HL-60/S4 treated with retinoic acid at 250 ng/mL for 4 days and 3 days (cell line): ENCODE data around the gene VPS13D.
"Not testable (repeated sequence)": the region's sequence is repeated elsewhere in the genome, so short reads cannot be mapped to it uniquely, and the experiment has no call there.

ENCODE experiments used
- in situ Hi-C: fragments of 300-500 bp; cut with MboI; formaldehyde crosslinking; loops from 2 replicates; pipeline ENCODE4 v1.7.0; 2022; ENCODE audit warnings: low sequenced_read_pairs

The VPS13D gene

DNA sequence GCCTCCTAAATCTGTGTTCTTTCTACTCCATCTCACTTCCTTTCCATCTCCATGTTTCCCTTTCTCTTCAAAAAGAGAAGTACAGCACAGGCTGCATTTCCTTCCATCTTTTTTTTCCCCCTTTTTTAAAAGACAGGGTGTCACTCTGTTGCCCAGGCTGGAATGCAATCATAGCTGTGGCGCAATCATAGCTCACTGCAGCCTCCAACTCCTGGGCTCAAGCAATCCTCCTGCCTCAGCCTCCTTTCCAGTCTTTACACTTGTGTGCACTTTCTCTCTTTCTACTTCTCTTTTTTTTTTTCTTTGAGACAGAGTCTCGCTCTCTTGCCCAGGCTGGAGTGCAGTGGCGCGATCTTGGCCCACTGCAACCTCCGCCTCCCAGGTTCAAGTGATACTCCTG lies 95.1 kb downstream of the VPS13D start:
- in situ Hi-C loops: not testable (repeated sequence)

DNA sequence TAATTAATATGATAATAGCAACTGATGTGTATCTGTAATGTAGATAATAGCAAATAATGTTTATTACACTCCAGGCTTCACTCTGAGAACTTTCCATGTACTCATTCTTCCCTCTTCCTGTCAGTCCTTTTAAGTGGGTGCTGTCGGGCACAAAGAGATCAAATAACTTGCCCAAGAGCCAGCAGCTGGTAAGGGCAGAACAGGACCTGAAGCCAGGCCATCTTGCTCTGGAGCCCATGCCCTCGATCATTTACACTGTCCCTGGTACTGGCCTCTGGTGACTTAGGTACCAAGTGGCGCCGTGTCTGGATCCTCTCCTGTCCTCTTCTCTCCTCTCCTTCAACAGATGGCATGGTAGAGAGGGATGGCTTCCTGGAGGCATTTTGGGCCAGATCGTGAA lies 97.2 kb downstream of the VPS13D start:
- in situ Hi-C loops: no loop called here

DNA sequence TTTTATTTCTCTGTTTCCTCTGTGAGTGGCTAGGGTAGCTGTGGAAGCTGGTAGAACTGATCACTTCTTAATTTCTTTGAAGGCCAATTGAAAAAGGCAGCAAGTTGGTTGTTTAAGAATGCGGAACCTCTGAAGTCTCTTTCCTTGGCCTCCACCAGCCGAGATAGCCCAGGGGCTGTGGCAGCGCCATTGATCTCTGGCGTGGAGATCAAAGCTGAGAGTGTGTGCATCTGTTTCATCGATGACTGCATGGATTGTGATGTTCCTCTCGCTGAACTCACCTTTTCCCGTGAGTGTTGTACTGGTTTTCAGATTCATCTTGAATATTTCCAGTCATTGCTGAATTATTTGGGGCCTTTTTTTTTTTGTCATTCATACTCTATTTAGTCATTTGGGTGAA lies 97.7 kb downstream of the VPS13D start:
- in situ Hi-C loops: no loop called here

DNA sequence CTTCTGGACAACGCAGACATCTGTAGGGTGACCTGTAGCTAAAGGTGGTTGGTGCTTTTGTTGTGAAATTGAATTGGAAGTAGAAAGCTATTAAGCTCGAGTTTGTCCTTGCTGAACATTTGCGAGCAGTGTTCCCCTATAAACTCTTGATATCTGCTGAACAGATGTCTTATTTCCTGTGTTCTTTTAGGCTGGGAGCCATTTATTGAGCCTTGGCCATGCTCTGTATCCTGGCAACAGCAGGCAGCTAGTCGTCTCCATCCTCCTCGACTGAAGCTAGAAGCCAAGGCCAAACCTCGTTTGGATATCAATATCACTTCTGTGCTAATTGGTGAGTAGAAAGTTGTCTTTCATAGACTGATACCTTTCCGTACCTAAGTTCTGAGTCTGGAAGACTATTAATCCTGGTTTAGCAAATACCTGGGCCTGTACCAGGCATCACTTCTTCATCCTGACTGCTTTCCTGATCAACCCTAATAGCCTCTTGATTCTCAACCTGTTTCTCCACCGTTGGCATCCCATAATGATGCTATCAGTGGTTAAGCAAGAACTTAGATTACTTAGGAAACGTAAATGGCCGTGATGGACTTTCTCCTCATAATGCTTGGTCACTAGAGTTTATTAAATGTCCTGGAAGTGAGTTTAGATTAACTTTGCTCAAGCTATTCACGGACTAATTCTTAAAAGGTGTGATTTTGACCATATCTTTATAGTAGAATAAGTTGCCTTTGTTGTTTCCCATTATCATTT lies 103.4 kb downstream of the VPS13D start:
- in situ Hi-C loops: no loop called here

DNA sequence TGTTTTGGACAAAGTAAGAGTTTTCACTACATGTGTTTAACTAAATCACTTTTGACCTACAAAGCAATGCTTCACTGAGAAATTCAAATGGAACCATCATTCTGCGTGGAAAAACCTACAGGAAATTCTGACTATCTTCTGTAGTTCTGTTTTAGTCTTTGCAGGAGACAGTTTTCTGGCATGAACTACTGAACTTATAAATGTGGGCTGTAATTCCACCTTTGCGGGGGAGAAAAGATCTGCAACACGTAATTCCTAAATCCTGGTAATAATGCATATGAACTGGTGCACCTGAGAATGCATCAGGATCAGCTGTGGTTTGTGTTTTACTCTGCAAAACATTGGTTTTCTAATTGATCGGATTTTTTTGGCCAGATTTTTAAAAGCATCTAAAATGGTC lies 106.0 kb downstream of the VPS13D start:
- in situ Hi-C loops: no loop called here

DNA sequence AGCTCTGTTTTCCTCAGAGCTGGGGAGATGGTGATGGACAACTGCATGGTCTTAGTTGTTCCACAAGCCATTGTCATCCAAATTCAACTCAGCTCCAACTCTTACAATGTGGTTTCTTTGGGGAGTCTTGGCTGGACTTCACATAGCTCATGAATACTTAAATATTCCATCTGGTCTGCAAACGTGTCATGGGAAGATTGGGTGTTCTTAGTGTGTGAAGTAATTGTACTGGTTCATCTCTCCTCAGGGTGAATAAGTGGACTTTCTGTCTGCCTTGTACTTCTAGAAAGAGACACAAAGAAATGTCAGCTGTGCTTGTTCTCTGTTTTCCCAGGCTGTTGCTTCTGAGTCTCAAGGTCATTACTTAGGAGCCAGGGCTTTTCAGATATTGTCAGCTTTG lies 106.6 kb downstream of the VPS13D start:
- in situ Hi-C loops: no loop called here

DNA sequence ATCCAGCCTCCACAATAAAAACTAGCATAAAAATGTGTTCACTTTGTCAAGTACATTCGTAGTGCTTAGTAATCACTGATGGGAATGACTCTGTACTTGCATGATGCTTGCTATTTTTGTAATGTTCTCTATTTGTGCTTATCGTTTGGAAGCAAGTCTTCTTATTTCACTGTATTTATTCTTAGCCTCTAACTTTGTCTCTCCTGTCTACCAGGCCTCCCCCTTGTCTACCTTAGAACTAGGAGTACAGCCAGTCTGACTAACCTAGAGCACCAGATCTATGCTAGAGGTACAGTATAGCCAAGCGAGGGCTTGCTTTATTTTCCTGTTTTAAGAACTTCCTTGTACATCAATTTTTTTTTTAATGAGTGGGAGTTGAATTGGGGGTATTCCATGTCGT lies 108.2 kb downstream of the VPS13D start:
- in situ Hi-C loops: no loop called here

DNA sequence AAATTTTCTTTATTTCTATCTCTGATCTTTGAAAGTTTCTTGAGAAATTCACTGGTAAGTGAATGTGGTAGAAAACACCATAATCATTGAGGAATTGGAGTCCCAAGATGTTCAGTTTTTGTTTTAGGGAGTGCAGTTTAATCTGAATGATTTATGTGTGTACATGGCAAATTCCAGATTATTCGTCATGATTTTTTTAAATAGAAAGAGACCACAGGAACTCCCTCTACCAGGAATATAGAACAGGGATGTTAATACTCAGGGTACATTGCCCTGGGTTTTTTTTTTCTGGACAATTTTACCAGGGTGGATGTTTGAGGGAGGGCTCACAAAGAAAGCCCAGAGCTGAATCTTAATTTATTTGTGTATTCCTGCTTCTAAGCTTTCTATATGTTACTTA lies 109.0 kb downstream of the VPS13D start:
- in situ Hi-C loops: no loop called here

DNA sequence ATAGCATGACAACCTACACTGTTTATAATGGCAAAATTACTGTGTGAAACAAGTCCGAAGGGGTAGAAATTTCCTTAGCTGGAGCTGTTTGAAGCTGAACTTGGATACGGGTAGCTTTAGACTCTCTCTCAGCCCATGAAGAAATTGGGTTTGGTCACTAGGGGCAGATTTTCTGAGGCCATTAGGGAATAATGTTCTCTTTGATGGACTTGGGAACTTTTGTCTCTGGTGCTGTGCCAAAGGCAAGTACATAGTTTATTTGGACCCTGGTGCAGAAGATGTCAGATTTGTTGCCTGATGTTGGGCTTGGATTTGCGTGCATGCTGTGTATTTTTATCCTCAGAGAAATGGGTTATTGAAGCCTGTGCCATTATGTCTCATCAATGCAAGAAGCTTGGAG lies 109.6 kb downstream of the VPS13D start:
- in situ Hi-C loops: no loop called here

DNA sequence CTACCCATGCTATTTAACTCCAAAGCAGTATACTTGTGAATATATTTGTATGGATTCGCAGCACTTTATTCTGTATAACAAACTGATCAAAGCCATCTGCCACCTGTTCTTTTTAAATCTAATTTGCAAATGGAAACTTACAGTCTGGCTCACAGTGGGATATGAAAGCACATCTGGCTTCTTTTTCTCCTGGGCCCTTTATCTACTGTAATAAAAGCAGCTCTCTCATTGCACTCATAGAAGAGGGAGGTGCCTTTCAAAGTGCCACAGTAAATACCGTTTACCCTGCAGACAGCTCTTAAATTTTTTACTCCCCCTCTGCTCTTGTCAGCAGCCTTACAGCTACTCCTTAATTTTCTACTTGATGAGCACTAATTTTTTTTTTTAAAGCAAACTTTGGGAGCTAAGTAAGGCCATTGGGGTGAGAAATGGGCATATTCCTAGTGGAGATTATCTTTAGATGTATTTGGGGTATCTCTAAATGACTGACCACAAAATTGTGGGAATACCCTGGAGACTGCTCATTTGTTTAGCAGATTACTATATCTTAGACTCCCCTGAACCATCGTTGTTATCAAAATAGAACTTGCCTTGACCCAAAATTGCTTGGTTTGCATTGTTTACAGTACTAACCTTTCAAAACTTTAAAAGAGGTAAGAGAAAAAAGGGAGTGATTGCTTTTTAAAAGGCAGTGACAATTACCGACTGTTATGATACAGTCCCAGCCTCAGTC lies 110.1 kb downstream of the VPS13D start:
- in situ Hi-C loops: no loop called here

DNA sequence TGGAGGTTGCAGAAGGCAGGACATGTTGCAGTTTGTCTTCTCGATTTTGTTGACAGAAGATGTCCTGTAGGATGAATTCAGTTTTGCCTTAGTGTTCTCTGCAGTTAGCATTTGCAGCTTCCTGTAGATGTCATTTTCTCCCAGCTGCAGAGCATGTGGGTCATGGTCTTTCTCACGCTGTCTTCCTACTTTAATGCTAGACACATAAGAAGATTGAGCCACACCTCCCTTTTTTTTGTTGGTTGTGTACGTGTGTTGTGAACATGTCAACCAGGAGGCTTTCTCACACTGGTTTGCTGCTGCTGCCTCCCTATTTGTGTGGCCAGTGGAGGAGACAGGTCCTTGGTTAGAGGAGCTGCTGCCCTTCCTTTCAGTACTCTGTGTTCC lies 110.7 kb downstream of the VPS13D start:
- in situ Hi-C loops: no loop called here

DNA sequence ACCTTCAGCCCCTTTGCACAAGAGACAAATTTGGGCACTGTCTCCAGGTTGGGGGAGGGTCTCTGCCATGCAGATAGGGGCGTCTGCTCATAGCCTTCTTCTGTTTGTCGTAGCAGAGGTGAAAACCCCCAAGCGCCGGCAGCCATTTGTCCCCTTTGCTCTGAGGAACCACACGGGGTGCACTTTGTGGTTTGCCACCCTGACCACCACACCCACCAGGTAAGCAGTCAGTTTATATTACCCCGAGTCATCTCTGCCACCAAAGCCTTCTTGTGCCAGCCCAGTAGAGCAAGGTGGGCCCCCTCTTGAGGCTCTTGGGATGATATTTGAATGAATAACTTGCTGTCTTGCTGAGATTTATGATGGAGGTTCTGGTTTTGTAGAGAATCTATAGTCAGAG lies 111.8 kb downstream of the VPS13D start:
- in situ Hi-C loops: no loop called here

DNA sequence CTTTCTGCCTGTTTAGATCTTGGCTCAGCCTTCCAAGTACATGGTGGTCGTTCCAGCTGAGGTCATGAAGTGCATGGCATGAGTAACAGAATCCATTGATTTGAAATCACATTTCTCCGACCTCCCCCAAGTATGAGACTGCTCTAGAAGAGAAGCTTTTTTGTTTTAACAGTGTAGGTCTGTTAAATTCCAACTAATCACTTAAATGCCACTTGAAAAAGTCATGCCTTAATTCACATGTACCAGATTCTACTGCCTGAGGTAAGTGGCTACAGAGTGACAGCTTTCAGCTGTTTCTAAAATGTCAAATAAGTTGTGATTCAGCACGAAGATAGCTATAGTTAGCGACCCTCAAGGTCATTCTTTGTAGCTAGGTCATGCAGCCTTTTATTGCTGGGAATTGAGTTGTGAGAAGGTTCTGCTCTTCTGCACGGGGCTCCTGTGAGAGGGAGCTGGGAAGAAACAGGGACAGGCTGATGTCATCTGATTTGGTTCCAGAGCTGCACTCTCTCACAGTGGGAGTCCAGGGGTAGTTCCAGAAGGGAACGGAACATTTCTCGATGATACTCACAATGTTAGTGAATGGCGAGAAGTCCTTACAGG lies 112.7 kb downstream of the VPS13D start:
- in situ Hi-C loops: no loop called here

DNA sequence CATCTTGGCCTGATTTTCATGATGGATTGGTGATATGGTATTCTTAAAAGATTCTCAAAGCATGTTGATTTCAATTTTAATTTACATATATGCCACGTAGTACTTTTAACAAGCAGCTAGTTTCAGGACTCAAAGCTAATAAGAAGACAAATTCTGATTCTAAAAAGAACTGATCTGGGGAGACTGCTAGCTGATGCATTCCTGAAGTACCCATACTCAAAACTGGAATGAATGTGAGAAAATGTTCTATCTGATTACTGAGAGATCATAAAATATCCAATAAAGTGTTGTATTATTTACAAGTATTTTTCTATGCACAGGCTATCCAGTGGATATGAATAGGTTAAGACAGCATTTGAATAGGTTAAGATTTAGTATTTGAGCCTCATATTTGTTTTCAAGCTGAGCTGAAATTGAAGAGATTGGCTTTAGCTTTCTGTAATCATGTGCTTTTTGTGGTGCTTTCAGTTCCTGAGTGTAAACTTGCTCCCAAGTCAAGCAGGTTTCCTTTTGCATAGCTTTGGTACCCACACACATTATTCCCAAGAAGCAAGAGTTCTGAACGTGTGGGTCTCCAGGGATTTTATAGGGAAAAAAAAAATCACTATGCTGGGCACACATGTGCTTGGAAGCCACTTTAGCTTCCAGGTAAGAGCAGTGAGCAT lies 114.1 kb downstream of the VPS13D start:
- in situ Hi-C loops: no loop called here

DNA sequence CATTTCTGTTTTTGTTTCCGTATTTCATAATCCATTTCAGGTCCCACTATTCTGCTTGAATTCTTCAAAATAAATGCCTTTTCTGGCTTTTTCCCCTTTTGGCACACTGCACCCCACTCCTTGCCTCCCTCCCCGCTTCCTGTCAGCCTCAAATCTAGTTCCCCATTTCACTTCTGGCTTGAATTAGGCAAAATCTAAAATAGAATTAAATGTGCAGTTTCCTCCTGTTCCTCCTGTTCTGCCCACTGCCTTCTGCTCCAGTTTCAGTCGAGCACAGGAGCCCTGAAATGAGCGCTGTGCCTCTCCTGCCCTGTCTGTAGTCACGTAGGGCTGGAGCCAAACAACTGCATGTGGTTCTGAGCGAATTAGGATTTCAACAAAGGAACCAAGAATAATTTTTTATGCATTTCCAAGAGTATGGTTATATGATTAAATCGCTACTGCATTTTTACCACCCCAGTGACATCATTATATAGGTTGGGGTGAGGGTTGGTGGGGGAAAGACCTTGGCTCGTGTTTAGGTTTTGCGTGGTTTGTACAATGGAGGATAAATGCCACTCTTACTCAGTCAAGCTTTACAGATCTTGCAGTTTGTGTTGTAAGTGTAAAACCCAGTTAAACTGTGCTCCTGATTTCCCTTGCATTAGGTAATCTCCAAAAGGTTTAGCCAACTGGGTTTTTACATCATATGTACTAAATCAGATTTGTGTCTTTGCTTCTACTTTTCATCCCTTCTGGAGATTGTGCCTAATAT lies 114.9 kb downstream of the VPS13D start:
- in situ Hi-C loops: no loop called here

DNA sequence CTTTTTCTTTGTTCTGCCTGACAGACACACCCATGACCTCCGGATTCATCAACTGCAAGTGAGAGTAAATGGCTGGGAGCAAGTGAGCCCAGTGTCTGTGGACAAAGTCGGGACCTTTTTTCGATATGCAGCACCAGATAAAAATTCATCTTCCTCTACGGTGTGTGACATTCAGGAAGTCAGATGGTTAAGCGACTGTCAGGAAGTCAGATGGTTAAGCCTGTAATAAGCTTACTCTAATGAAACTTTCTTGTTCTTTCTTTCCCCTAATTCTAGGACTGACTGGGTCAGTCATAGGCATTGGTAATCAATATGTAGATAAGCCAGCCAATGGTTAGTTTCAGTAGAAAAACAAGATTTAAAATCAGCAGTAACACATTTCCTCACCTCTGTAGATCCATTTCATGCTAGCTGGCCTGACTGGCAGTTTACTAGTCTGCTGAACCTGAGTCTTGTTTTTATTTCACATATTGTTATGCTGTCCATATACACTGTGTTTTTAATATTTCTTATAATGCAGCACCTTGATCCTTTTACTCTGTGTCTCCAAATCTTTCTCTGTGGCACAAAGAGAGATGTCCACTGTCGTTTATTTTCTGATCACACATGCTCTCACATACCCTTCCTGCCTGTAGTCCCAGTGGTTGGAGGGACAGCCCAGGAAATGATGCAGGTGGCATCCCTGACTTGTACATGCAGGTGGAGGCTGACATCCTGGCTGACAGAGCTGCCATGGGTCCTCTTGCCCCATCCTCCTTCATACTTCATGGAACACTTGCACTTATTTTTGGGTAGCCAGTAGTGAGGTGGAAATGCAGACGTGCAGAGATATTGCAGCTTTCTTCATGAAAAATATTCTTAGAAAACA lies 115.8 kb downstream of the VPS13D start:
- in situ Hi-C loops: no loop called here

DNA sequence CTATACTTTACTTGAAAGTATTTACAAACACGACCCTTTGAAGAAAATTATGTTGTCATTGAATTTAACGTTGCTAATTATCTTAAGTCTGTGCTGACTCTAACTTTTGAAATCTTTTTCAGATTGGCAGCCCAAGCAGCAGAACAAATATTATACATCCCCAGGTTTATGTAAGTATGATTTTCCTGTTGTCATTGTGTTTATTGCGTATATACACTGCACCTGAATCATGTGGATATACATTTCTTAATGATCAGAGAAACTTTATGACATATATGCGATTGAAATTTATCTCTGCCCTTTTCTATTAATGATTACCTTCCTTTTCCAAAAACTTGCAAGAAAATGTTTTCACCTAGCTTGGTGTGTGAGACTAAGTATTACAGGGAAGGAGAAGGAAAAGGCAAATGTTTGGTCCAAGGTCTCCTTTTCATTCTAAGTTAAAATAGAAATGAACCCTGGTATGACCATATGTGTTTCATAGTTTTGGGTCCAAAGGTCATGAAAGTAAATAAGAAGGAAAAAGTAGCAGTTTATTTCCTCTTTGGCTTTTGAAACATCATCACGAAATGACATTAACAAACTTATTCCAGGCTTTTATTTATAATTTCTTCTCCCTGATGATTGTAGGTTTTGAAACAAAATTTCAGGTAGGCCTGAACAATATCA lies 116.8 kb downstream of the VPS13D start:
- in situ Hi-C loops: no loop called here

DNA sequence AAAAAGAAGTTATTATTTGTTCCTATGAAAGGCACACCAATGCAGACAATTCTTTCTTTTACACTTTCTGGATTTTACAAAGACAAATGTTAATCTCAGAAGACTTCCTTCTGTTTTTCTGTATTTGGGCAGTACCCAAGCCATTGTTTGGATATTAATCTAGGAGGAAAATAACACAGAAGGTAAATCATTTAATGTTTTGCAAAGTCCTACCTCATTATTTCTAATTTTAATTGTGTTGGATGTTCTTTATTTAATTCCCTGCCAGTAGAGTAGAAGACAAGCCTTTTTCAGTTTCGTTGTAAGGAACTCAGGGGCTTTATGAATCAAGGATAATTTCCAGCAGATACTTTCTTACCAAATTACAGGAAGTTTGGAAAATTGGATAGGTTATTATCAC lies 118.3 kb downstream of the VPS13D start:
- in situ Hi-C loops: no loop called here

DNA sequence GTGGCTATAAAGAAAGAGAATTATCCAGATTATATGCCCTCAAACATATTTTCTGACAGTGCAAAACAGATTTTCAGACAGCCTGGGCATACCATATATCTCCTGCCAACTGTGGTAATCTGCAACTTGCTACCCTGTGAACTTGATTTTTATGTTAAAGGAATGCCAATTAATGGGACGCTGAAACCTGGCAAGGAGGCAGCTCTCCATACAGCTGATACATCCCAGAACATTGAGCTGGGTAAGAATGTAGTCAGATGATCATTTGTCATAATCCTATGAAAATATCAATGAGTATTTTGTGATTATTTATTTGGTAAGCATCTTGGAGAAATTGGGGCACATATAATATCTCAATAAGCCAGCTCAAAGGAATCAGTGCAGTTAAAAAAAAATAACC lies 124.2 kb downstream of the VPS13D start:
- in situ Hi-C loops: no loop called here
